Caki2 (cell line): Measurements from ENCODE around the gene PDE6A. TPM values are rescaled to one million over a fixed set of nuclear protein-coding genes. Genes with fewer than 3 reads are reported as not detected.
A peak's percentile ranks its signal among the peaks of the same experiment; 100 is the strongest.

Experiments used
- DNase-seq: peaks from one replicate; pipeline ENCODE4 v3.0.0-alpha.2; 2015; ENCODE audit warnings: low read depth
- in situ Hi-C: cut with HindIII; loops from 2 replicates; pipeline ENCODE4 v1.10.0; 2016; ENCODE audit warnings: low sequenced_read_pairs, low pct_unique_long_range_greater_than_20kb, mixed read lengths
- total RNA-seq: library from RNA; depleted of rRNA; stranded (reverse); fragments of >200 nt; shearing (Covaris generic); gene quantifications from 2 replicates; pipeline ENCODE4 v1.2.3, GENCODE V29; 2014; ENCODE audit warnings: low replicate concordance

The PDE6A gene
- total RNA-seq, 1 experiment from 2014 or later, result 0.07 TPM

GRCh38 chr5:149935431-149935901 lies 9.1 kb downstream of the PDE6A start:
- in situ Hi-C loops, result no loop called here

DNA sequence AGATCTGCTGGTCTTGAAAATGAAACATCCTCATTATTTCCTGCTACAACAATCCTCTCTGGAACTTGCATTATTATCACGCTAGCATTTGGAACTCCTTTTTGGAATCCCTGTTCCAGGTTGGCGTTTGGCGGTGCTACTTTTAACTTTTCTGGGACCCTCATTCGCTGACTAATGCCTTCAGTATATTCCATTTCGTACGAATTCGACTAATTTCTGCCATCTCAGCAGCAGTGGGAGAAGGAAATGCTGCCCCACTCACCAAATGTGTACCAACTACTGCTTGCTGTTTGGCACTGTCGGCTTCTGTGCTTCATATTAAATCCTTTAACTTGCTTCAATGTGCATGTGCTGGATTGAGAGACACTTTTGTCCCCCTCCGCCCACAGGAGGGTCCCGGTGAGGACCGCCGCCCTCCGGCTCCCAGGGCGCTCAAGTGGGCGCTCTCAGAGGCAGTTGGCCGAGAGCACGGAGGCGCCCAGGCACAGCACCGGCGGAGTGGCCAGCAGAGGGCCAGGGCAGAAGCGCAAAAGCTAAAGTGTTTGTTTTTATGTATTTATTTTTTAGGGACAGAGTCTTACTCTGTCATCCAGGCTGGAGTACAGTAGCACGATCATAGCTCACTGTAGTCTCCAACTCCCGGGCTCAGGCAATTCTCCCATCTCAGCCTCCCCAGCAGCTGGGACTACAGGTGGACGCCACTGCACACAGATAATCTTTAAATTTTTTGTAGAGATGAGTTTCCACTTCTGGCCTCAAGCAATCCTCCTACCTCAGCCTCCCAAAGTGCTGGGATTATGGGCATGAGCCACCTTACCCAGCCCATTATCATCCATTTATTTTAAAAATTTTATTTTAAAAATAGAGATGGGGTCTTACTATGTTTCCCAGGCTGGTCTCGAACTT lies 11.9 kb downstream of the PDE6A start:
- DNase-seq, result peak; percentile 67

More at GRCh38 chr5:149935431-149935901, 9.1 kb downstream of the PDE6A start:
- no peak for DNase-seq

GRCh38 chr5:149931992-149932436 lies 12.6 kb downstream of the PDE6A start:
- in situ Hi-C loops, result no loop called here
- no peak for DNase-seq

More for the DNA sequence above, 11.9 kb downstream of the PDE6A start:
- in situ Hi-C loops, result no loop called here

- in situ Hi-C loops, result no loop called here
- no peak for DNase-seq
Measured at GRCh38 chr5:149930749-149931574, 13.6 kb downstream of the PDE6A start.

DNA sequence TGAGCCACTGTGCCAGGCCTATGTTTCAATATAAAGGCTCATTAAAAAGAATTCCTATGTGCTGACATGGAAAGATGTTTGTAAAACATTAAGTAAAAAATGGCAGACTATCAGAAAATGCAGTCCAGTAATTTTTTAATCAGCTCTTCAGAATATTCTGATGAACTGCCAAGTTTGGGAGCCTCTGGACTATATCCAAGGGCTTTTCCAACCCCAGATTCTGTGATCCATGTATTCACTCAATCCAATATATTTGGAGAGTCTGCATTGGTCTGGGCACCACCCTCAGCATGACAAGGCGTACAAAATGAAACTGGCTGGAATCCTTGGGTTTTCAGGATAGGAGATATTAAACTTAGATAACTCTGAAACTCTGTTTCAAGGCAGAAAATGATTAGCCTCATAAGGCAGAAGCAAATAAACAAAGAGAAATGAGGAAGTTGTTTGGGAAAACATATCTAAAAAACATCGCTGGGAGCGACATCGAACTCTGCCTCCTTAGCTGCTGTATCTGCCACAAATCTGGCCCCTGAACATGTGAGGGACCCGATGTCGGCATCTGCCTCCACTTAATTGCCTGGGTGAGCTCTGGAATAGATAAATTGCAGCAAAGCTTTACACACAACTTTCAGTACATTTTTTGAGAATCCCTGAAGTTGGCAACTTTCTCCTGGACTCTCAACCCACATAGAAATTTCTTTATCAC lies 14.4 kb downstream of the PDE6A start:
- in situ Hi-C loops, result no loop called here
- DNase-seq, result no peak

GRCh38 chr5:149924486-149924885 lies 20.1 kb downstream of the PDE6A start:
- in situ Hi-C loops, result no loop called here
- DNase-seq, result no peak

DNA sequence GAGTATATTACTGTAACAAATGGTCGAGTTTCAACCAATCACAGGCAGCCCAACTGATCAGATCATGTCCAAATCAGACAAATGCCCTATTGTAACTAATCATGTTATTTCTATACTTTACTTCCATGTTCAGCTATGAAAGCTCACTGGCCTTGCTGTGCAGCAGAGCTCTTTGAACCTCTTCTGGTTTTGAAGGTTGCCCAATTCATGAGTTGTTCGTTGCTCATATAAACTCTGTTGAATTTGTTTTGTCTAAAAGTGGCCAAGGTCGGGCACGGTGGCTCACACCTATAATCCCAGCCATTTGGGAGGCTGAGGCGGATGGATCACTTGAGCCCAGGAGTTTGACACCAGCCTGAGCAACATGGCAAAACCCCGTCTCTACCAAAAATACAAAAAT lies 21.6 kb downstream of the PDE6A start:
- in situ Hi-C loops, result no loop called here
- no peak for DNase-seq

GRCh38 chr5:149921597-149921996 lies 23.0 kb downstream of the PDE6A start:
- in situ Hi-C loops, result no loop called here
- no peak for DNase-seq

DNA sequence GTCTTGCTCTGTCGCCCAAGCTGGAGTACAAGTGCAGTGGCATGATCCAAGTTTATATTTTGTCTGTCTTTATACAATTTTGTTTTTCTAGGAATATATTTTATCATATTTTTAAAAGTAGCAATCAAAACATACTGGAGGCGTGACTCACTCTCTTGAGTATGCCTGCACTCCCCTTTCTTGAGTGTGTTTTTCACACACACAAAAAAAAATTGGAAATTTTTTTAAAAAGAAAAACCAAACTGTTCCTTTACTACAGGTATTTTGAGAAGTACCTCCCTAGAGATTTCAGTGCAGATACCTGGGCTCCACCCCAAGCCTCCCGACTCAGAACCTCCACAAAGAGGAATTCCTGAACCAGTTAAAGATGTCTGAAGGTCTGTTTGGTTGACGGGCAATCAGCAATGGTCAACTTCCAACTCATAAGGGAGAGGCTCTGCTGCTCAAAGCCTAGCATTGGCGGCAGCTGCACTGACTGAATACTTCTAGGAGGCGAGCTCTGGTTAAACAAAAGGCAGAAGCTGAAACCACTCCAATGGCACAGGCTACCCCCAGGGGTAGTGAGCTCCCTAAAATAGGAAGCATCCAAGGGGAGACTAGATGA lies 27.4 kb downstream of the PDE6A start:
- in situ Hi-C loops, result no loop called here

GRCh38 chr5:149916334-149917072 lies 28.1 kb downstream of the PDE6A start:
- in situ Hi-C loops, result no loop called here
- no peak for DNase-seq

More for the DNA sequence above, 27.4 kb downstream of the PDE6A start:
- no peak for DNase-seq

DNA sequence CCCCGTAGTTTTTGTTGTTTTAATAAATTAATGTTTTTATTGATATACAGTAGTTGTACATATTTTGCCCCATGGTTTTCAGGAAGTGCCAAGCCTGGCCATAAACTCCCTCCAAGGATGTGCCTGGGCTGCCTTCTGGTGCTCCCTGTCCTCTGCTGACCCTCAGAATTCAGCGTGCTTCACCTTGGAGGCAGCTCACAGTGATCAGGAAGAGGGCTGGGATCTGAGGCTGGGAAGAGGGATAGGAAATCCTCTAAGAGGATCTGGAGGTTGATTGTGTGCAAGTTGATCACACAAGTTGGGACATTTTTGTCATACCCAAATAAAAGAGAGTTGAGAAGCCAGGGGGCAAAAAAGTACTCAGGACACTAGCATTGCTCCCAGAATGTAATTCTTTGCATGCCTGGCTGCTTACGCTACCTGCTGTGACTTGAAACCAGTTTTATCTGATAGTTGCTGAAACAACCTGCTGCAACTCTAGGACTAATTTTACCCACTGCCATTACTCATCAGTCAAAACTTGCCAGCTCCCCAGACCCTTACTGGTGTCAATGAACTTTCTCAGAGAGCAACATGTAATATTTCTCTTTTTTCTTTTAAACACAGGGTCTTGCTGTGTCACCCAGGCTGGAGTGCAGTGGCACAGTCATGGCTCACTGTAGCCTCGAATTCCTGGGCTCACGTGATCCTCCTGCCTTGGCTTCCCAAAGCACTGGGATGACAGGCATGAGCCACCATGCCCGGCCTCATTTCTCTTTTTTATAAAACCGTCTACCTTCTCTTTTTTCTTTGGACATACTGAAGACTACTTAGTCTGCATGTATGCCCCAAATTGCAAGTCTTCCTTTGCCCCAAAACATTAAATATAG lies 29.0 kb downstream of the PDE6A start:
- DNase-seq, result no peak
- in situ Hi-C loops, result no loop called here

DNA sequence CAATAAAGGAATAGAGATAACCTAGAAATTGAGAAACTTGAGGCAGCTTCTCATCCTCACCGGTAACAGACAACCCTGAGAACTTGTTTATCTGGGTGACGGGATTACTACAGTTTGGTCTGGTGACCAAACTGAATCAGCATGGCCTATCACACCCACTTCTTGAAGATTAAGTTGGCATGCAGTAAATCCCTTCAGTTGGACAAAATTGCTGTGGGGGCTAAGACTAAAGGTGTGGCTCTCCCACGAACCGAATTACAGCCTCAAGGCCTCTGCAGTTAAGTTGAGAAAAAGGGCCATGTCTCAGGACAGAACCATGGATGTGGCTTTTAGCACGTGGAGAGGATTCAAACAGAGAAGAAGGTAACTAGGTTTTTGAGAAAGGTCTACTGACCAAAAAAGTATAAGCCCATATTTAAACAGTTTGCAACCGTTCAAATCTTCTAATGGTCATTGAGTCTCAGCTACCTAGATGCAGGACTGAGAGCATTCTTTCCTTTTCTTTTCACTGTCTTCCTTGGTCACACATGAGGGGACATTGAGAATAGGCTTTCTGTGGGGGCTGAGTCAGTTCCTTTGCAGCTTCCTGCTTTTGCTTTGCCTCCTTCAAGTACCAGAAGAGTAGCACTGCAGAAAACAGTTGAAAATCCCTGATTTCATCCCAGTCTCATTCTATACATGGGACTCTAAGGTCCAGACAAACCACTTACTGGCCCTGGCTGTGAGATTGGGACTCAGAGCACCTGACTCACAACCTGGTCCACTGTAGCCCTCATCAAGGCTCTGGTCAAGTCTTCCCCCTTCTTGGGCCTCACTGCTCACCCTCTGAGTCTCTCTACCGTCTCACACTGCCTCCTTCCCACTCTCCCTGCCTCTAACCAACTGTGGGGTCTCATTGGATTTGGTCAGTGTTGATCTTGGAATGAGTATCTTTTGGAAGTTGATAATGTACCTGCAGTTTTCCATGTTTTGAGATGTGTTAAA lies 30.9 kb downstream of the PDE6A start:
- in situ Hi-C loops, result no loop called here
- peak; percentile 63 for DNase-seq

GRCh38 chr5:149912226-149912871 lies 32.2 kb downstream of the PDE6A start:
- DNase-seq, result no peak
- in situ Hi-C loops, result no loop called here

DNA sequence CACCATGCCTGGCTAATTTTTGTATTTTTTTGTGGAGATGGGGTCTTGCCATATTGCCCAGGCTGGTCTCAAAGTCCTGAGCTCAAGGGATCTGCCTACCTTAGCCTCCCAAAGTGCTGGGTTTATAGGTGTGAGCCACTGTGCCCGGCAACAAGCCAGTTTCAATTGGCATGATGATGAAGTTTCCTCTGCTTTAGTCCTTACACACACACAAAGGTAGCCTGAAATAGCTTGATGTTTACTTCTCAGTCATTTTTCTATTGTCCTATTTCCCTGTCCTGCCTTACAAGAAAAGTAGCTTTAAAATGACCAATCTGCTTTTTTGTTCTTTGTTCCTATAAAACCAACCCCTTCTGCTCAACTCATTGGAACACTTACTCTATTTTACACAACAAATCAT lies 33.6 kb downstream of the PDE6A start:
- in situ Hi-C loops, result no loop called here
- no peak for DNase-seq

DNA sequence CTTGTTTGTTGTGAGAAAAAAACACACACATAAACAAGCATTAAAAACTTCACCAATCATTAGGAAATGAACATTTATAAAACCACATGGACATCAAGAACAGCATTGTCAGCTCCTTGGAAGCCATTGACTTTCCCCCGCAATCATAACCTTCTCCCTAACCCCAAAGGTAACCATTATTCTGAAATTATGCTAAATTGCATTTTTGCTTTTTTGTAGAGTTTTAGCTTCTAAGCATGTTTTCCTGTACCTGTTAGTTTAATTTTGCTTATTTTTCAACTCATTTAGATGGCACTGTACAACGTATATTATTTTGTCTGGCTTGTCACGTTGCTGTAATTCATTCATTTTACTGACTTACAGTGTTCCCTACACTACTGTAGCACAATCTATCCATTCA lies 36.8 kb downstream of the PDE6A start:
- DNase-seq, result no peak
- in situ Hi-C loops, result no loop called here
